ENCODE measurements around the gene CACNB3.

Gene CACNB3

GRCh38 chr12:48814262-48815125, 3.8 kb upstream of the CACNB3 start:
- peak overlapping the region; percentile 97 for H3K27ac ChIP-seq
- TF ChIP-seq ZFX (IDR thresholded peaks at IDR 0.05; ENCODE audit: borderline replicate concordance), result no peak
- peak; percentile 100 for TF ChIP-seq CTCF (IDR thresholded peaks at IDR 0.05)

GRCh38 chr12:48815126-48816110, 2.9 kb upstream of the CACNB3 start:
- TF ChIP-seq CTCF (IDR thresholded peaks at IDR 0.05), result no peak
- no peak for TF ChIP-seq ZFX (IDR thresholded peaks at IDR 0.05; ENCODE audit: borderline replicate concordance)
- H3K27ac ChIP-seq, result peak overlapping the region; percentile 97

- H3K27ac ChIP-seq, result peak overlapping the region; percentile 97
- TF ChIP-seq ZFX (IDR thresholded peaks at IDR 0.05; ENCODE audit: borderline replicate concordance), result no peak
- TF ChIP-seq CTCF (IDR thresholded peaks at IDR 0.05), result no peak
Observed at GRCh38 chr12:48816143-48816854, 2.0 kb upstream of the CACNB3 start.

- peak overlapping the region; percentile 97 for H3K27ac ChIP-seq
- TF ChIP-seq CTCF (IDR thresholded peaks at IDR 0.05) (peak; percentile 46), ZFX (IDR thresholded peaks at IDR 0.05; ENCODE audit: borderline replicate concordance) (no peak)
Observed at GRCh38 chr12:48818831-48819590, 715 bp downstream of the CACNB3 start.

GRCh38 chr12:48819986-48820725, 1.9 kb downstream of the CACNB3 start:
- TF ChIP-seq CTCF (IDR thresholded peaks at IDR 0.05) (no peak), ZFX (IDR thresholded peaks at IDR 0.05; ENCODE audit: borderline replicate concordance) (no peak)
- 0 out of 2 replicates have a peak overlapping the region, but pooled peaks have one; percentile 97 for H3K27ac ChIP-seq

- TF ChIP-seq CTCF (IDR thresholded peaks at IDR 0.05) (no peak), ZFX (IDR thresholded peaks at IDR 0.05; ENCODE audit: borderline replicate concordance) (no peak)
- H3K27ac ChIP-seq, result peak overlapping the region; percentile 18; the same call in 1 of the 2 replicates
Observed at GRCh38 chr12:48822139-48822538, 3.8 kb downstream of the CACNB3 start.

All from 22Rv1 (cell line).